Measurements from ENCODE around the gene TNPO1. TPM values are rescaled to one million over a fixed set of nuclear protein-coding genes. Genes with fewer than 3 reads are reported as not detected.

The TNPO1 gene
- total RNA-seq, 3 donors from 2014 or later (not counting 1 experiment from before 2014, with no cell fraction given): 64.9 to 98.3 (median 97.6) TPM

DNA sequence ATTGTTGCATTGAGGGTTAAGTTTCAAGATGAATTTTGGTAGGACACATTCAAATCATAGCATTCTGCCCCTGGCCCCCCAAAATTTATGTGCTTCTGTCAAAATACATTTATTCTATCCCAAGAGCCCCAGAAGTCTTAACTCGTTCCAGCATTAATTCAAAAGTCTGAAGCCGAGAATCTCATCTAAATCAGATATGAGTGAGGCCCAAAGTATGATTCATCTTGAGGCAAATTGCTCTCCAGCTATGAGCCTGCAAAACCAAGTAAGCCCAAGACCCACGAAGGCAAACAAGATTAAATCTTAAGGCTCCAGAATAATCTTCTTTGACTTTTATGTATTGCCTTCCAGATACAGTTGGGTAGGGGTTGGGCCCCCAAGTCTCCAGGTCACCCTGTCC is 19.2 kb downstream of the TNPO1 start:
- Histone ChIP-seq H3K9me3 (ENCODE audit: control insufficient read depth, insufficient read depth, low read length) (no peaks in the 10 kb centered on the region), H3K4me1 (ENCODE audit: control insufficient read depth, insufficient read depth, low read length) (no peaks in the 10 kb centered on the region), H3K27ac (ENCODE audit: low read length) (no peak overlapping the region), H3K4me3 (ENCODE audit: low read length) (no peak overlapping the region), H3K27me3 (ENCODE audit: control insufficient read depth, insufficient read depth, low read length) (no peaks in the 10 kb centered on the region), H3K36me3 (ENCODE audit: control insufficient read depth, insufficient read depth, low read length) (no peaks in the 10 kb centered on the region)
- no peaks in the 10 kb centered on the region for H3K9me3 Mint-ChIP-seq
- H3K4me3 Mint-ChIP-seq: no peak overlapping the region
- H3K4me1 Mint-ChIP-seq: peaks cover 0 to 6% of the 10 kb centered on the region in 2 donors
- no peaks in the 10 kb centered on the region for H3K36me3 Mint-ChIP-seq
- 79% methylated on average over 3 of the region's 3 CpGs for WGBS (ENCODE audit: insufficient coverage)
- H3K27me3 Mint-ChIP-seq (ENCODE audit: low read depth in 2 of 2): no peaks in the 10 kb centered on the region
- no peak overlapping the region for H3K27ac Mint-ChIP-seq
- intact Hi-C loops (cut with micrococcal nuclease): no loop called here
- TF ChIP-seq, protein P1, sequence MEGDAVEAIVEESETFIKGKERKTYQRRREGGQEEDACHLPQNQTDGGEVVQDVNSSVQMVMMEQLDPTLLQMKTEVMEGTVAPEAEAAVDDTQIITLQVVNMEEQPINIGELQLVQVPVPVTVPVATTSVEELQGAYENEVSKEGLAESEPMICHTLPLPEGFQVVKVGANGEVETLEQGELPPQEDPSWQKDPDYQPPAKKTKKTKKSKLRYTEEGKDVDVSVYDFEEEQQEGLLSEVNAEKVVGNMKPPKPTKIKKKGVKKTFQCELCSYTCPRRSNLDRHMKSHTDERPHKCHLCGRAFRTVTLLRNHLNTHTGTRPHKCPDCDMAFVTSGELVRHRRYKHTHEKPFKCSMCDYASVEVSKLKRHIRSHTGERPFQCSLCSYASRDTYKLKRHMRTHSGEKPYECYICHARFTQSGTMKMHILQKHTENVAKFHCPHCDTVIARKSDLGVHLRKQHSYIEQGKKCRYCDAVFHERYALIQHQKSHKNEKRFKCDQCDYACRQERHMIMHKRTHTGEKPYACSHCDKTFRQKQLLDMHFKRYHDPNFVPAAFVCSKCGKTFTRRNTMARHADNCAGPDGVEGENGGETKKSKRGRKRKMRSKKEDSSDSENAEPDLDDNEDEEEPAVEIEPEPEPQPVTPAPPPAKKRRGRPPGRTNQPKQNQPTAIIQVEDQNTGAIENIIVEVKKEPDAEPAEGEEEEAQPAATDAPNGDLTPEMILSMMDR (IDR thresholded peaks at IDR 0.05): no peak
- DNase-seq (no peak), ATAC-seq (no peak)

DNA sequence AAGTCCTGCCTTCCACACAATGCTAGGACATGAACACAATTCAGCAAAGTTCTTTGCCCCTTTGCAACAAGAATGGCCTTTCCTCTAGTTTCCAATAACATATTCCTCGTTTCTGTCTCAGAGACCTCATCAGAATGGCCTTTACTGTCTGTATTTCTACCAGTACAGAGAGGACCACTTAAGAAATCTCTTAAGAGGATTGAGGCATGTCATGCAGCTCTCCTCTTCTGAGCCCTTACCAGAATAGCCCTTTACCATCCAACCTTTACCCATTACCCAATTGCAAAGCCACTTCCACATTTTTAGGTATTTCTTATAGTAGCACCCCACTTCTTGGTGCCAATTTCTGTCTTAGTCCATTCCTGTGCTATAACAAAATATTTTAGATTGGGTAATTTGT is 20.3 kb downstream of the TNPO1 start:
- Histone ChIP-seq H3K36me3 (ENCODE audit: control insufficient read depth, insufficient read depth, low read length) (no peaks in the 10 kb centered on the region), H3K27me3 (ENCODE audit: control insufficient read depth, insufficient read depth, low read length) (no peaks in the 10 kb centered on the region), H3K4me3 (ENCODE audit: low read length) (no peak overlapping the region), H3K4me1 (ENCODE audit: control insufficient read depth, insufficient read depth, low read length) (no peaks in the 10 kb centered on the region), H3K9me3 (ENCODE audit: control insufficient read depth, insufficient read depth, low read length) (no peaks in the 10 kb centered on the region), H3K27ac (ENCODE audit: low read length) (no peak overlapping the region)
- WGBS (ENCODE audit: insufficient coverage): 93% methylated on average over 1 of the region's 1 CpG
- Mint-ChIP-seq H3K4me1 (peaks cover 0 to 6% of the 10 kb centered on the region in 2 donors), H3K27ac (no peak overlapping the region), H3K36me3 (no peaks in the 10 kb centered on the region), H3K27me3 (ENCODE audit: low read depth in 2 of 2) (no peaks in the 10 kb centered on the region), H3K9me3 (no peaks in the 10 kb centered on the region), H3K4me3 (no peak overlapping the region)
- ATAC-seq: no peak
- intact Hi-C loops (cut with micrococcal nuclease): no loop called here
- DNase-seq: no peak
- TF ChIP-seq, protein P1 (IDR thresholded peaks at IDR 0.05): no peak

DNA sequence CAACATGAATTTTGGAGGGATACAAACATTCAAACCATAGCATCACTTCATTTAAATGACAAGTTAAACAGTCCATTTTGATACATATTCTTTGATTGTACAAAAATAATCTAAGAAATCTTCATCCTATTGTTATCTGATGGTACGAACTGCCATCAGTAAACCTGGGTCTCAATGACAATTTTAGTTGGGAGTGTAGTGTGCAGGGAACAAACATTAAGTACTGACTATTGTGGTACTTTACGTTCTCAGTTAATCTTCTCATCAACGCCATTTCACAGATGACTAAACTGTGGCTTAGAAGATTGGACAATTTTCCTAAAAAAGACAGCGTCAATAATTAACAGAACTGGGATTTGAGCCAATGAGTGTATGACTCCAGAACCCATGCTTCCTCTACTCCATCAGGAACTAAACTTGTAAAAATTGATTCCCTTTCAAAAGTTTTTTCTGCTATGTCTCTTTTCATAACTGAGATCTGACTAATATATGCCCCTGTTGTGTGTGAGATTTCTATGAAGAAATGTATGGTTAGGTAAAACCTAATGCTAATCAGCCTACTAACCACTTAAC is 21.1 kb downstream of the TNPO1 start:
- DNase-seq (no peak), ATAC-seq (no peak)
- intact Hi-C loops (cut with micrococcal nuclease): no loop called here
- Histone ChIP-seq H3K4me1 (ENCODE audit: control insufficient read depth, insufficient read depth, low read length) (no peaks in the 10 kb centered on the region), H3K27ac (ENCODE audit: low read length) (no peak overlapping the region), H3K4me3 (ENCODE audit: low read length) (no peak overlapping the region), H3K9me3 (ENCODE audit: control insufficient read depth, insufficient read depth, low read length) (no peaks in the 10 kb centered on the region), H3K36me3 (ENCODE audit: control insufficient read depth, insufficient read depth, low read length) (no peaks in the 10 kb centered on the region), H3K27me3 (ENCODE audit: control insufficient read depth, insufficient read depth, low read length) (no peaks in the 10 kb centered on the region)
- WGBS (ENCODE audit: insufficient coverage): 93% methylated on average over 3 of the region's 4 CpGs
- H3K4me1 Mint-ChIP-seq: peaks cover 0 to 7% of the 10 kb centered on the region in 2 donors
- no peaks in the 10 kb centered on the region for H3K36me3 Mint-ChIP-seq
- no peaks in the 10 kb centered on the region for H3K27me3 Mint-ChIP-seq (ENCODE audit: low read depth in 2 of 2)
- TF ChIP-seq, protein P1 (IDR thresholded peaks at IDR 0.05): no peak
- no peaks in the 10 kb centered on the region for H3K9me3 Mint-ChIP-seq
- H3K27ac Mint-ChIP-seq: no peak overlapping the region
- no peak overlapping the region for H3K4me3 Mint-ChIP-seq

- Histone ChIP-seq H3K27ac (ENCODE audit: low read length) (no peak overlapping the region), H3K27me3 (ENCODE audit: control insufficient read depth, insufficient read depth, low read length) (no peaks in the 10 kb centered on the region), H3K9me3 (ENCODE audit: control insufficient read depth, insufficient read depth, low read length) (no peaks in the 10 kb centered on the region), H3K4me1 (ENCODE audit: control insufficient read depth, insufficient read depth, low read length) (no peaks in the 10 kb centered on the region), H3K4me3 (ENCODE audit: low read length) (no peak overlapping the region), H3K36me3 (ENCODE audit: control insufficient read depth, insufficient read depth, low read length) (no peaks in the 10 kb centered on the region)
- Mint-ChIP-seq H3K4me1 (peaks cover 0 to 14% of the 10 kb centered on the region in 2 donors), H3K36me3 (no peaks in the 10 kb centered on the region), H3K27me3 (ENCODE audit: low read depth in 2 of 2) (no peaks in the 10 kb centered on the region), H3K4me3 (no peak overlapping the region), H3K9me3 (no peaks in the 10 kb centered on the region), H3K27ac (no peak overlapping the region)
- intact Hi-C loops (cut with micrococcal nuclease): no loop called here
- TF ChIP-seq, protein P1 (IDR thresholded peaks at IDR 0.05): no peak
- ATAC-seq (no peak), DNase-seq (no peak)
- 73% methylated on average over 5 of the region's 5 CpGs for WGBS (ENCODE audit: insufficient coverage)
These were observed 23.6 kb downstream of the TNPO1 start for GRCh38 chr5:72840041-72840440.

Data from natural killer cell (primary cell).